HG03354 (cell line): ENCODE measurements around the gene NUP188.
A peak's percentile ranks its signal among the peaks of the same experiment; 100 is the strongest.
"Not testable (repeated sequence)": the region's sequence is repeated elsewhere in the genome, so short reads cannot be mapped to it uniquely, and the experiment has no call there.

Experiments
- ATAC-seq: cut with Tn5 transposase; IDR thresholded peaks from one replicate; pipeline ENCODE4 v1.9.1; 2021; ENCODE audit warnings: mild to moderate bottlenecking; ENCODE audit not compliant: unreplicated experiment, poor library complexity, severe bottlenecking

Gene NUP188

DNA sequence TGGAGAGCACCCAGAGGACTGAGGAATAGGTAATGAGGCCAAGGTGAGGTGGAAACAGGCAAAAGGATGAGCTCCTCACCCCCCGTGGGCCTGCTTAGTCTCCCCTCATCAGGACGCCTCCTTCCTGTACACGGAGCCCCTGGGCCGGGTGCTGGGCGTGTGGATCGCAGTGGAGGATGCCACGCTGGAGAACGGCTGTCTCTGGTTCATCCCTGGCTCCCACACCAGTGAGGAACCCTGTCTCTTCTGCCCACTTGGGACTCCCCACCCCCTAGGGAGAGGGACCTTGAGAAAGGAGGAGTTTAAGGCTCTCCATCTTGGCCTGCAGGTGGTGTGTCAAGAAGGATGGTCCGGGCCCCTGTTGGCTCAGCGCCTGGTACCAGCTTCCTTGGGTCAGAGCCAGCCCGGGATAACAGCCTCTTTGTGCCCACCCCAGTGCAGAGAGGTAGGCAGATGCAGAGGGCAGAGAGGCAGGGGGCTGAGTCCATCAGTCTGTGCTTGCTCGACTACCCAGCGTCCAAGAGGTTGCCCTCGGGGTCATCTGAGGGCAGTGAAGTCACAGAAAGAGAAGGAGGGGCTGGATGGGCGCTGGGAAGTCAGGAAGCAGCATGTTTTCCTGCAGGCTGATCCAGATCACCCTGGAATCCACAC lies 7.1 kb upstream of the NUP188 start:
- no peak for ATAC-seq

DNA sequence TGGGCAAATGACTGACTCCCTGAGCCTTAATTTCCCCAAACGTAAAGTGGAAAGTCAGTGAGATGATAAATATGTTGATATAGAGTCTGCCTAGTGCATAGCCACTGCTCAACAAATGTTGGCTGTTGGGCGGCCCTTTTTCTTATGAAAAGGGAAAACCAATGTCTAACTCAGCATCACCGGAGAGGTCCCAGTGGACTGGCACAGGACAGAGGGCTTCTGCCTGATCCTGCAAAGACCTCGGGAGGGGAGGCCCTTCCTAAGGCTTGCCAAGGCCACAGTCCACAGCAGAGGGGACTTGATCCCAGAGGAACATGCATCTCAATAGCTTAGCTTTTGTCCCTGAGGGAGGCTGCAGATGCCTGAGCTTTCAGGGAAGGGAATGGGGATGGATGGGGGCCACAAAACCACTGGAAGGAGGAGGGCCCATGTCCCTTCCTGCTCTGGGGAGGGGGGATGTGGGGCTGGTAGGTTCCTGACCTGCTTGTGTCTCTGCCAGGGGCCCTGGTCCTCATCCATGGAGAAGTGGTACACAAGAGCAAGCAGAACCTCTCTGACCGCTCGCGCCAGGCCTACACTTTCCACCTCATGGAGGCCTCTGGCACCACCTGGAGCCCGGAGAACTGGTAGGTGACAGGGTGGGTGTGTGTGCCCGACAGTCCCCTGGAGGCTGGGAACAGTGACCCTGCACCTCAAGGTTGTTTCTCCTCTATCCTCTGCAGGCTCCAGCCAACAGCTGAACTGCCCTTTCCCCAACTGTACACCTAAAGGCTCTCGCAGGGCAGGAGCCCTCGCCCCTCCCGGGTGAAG lies 6.3 kb upstream of the NUP188 start:
- no peak for ATAC-seq

DNA sequence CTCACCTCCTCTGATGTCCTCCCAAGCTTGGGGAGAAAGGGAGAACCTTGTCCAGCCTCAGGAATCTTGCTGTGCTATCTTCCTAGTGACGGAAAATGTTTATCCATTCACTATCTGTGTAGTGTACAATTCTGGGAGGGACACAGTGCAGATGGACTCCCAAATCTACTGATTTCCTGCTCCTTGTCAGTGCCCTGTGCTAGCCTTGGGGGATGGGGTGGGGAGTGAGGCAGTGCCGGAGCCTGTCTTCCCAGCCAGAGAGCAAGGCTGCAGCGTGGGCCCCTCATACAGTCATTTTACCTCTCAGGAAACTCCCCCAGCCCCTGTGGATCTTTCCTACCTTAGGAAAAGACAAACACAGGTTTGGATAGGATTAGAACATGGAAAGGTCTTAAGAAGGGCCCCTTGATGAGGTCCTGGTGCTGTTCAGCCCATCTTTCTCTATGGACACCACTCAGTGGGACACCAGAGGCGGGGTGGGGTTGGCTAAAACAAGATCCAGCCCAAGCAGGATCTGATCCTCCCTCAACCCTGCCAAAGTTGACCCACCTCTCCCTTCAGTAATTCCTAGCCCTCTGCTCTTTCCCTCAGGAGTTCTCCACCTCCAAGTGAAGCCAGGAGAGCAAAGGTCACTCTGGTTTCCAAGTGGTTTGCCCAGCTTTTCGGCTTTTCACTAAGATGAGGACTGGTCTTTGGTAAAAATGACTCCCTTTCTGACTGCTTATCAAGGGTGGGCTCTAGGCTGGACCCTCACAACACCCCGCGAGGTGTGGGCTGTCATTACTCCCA lies 3.5 kb upstream of the NUP188 start:
- no peak for ATAC-seq

DNA sequence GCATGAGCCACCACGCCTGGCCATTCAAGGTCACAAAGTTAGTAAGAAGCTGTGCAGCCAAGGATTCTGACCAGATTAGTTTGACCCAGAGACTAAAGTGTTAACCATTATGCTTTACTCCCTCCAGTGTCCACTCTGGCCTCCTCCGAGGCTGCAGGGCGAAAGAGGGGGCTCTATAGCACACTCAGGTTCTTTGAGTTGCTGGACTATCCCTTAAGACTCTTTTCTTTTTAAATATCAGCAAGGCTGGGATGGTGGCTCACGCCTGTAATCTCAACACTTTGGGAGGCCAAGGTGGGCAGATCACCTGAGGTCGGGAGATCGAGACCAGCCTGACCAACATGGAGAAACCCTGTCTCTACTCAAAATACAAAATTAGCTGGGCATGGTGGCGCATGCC lies 2.5 kb upstream of the NUP188 start:
- not testable (repeated sequence) for ATAC-seq

DNA sequence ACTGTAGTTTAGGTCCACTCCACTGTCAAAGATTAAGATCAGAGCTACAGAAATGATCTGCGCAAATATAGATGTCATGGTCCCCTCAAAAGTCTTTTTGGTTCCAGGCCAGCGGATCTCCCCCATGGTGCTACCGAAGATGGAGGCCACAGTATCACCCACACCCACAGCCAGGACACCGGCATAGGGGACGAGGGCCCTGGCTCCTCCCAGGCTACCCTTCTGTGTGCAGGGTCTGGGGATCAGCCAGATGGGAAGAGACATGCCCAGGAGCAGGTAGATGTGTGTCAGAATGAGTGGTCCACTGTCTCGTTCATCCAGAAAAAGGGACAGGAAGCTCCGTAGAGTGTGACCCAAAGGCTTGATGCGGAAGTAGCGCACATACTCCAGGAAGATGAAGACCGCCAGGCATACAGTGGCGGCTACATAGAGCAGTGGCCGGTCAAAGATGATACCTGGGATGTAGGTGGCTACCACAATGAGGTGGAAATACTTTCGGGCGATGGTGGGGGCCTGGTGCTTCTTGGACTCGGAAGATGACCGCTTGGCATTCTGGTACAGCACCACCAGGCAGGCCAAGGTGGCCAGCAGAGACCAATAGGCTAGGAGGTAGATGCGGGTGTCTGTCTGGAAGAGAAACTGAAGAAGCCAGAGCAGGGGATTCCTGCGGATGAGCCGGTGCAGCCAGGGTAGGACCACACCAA lies 1.5 kb upstream of the NUP188 start:
- ATAC-seq, result no peak

DNA sequence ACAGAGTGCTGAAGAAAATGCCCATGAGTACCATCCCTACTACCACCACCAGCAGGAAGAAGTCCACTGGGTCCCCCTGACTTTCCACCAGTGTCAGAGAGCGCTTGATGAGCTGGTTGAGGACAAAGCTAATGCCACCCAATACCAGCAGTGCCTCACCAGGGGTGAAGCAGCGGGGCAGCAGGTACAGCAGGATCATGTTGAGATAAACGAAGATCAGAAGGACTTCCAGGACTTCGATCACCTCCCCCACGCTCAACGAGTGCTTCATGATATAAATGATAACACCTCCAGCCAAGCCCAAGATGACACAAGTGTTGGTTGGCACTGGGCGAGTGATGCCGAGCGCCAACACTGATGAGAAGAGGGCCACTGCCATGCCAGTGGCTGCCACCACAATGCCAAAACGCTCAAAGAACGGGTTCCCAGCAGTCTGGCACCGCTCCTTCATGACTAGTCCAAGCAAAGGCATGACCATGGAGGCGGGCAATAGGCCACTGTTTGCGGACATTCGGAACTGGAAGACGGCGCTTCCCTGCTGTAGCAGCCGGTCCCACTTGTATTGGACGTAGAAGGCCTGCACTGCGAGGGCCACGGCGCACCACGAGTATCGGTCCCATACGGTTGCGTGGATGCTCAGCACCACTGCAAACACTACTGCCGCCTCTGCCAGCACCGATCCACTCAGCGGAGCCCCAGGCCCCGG lies 775 bp upstream of the NUP188 start:
- peak; percentile 34 for ATAC-seq

DNA sequence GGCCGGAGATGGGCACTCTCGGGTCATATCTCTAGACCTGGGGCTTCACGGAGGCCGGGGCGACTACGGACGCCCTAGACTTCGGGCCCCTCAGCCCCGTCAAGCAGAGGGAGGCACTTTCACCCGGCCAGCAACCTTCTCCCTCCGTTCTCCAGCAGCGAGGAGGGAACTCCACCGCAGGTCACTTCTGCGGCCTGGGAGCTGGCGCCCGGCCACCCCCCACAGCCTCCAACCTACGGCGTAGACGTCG lies 297 bp upstream of the NUP188 start:
- no peak for ATAC-seq

DNA sequence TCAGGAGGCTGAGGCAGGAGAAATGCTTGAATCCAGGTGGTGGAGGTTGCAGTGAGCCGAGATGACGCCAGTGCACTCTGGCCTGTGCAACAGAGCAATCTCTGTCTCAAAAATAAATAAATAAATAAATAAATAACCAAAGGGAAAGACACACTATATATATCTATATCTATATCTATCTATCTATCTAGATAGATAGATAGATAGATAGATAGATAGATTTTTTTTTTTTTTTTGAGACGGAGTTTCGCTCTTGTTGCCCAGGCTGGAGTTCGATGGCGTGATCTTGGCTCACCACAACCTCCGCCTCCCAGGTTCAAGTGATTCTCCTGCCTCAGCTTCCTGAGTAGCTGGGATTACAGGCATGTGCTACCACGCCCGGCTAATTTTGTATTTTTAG lies 13.9 kb downstream of the NUP188 start:
- not testable (repeated sequence) for ATAC-seq

DNA sequence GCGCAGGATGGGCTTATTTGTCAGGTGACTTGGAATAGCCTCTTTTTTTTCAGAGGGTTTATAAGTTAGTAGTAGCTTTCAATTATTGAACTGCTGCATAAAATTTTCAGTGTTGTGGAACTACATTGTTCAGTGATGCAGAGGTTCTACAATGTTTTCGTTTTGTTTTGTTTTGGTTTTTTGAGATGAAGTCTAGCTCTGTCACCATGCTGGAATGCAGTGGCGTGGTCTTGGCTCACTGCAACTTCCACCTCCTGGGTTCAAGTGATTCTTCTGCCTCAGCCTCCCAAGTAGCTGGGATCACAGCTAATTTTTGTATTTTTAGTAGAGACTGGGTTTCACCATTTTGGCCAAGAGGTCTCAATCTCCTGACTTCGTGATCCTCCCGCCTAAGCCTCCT lies 22.0 kb downstream of the NUP188 start:
- ATAC-seq, result no peak

DNA sequence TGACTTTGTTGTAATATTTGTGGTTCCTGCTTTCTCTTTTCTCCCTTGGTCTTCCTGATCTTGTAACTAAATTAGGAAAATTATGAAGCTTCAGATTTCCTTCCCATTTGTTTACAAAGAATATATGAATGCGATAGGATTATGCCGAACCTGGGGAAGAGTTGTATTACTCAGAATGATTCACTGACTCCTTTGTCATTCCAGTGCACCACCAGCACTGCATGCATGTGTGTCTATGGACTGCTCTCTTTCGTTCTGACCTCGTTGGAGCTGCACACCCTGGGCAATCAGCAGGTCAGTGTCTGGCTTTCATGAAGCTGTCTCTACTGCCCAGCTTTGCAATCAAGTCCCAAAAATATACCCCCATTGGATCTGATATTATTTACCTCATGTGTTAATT lies 25.5 kb downstream of the NUP188 start:
- ATAC-seq, result no peak

DNA sequence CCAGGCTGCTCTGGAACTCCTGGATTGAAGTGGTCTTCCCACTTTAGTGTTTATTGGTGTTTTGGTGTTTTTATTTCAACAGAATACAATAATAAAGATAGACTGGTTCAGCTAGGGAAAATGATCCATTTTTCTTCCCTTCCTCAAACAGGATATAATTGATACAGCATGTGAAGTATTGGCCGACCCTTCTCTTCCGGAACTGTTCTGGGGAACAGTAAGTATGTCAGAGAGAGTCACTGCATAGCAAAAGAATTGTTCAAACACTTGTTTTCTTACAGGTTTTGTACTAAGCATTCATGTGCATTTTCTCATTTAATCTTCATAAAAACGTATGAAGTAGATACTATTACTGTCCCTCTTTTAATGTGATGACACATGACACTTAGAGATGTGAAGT lies 31.6 kb downstream of the NUP188 start:
- no peak for ATAC-seq

DNA sequence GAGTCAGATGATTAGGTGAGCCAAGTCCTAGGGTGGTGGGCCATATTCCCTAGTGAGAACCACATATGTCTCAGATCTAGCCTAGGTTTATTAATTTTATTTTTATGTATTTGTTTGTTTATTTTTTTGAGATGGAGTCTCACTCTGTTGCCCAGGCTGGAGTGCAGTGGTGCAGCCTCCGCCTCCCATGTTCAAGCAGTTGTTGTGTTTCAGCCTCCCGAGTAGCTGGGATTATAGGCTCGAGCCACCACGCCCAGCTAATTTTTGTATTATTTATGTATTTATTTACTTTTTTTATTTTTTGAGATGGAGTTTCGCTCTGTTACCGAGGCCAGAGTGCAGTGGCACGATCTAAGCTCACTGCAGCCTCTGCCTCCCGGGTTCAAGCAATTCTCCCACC lies 36.0 kb downstream of the NUP188 start:
- ATAC-seq, result no peak

DNA sequence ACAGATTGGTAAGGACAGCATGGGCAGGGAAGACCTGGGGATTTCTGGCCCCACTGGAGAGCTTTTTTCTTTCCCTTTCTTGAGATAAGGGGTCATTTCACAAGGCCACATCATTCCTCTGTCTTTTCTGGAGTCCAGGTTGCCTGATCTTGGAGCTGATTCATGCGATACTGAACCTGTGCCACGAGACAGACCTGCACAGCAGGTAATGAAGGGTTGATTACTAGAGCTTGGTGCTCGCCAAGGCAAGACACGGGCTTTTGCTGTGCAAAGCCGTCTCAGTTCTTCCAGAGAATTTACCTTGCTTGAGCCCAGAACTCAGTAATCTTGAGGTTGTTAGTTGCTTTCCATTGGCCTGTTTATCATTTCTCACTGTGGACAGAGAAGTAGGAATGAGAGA lies 39.2 kb downstream of the NUP188 start:
- ATAC-seq, result no peak

DNA sequence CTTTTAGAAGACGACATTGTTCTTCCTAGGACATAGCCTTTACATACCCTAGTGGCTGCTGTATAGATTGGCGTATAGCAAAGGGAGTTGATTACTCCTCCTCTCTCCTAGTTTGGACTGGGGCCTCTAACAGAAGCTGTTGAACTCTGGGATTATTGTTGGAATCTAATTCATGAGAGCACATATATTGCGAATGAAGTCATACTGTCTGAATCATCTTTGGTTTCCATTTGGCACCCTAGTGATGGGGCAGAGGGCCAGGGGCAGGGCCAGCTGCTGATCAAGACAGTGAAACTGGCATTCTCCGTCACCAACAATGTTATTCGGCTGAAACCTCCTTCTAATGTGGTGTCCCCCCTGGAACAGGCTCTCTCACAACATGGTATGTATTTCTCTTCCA lies 40.3 kb downstream of the NUP188 start:
- no peak for ATAC-seq

DNA sequence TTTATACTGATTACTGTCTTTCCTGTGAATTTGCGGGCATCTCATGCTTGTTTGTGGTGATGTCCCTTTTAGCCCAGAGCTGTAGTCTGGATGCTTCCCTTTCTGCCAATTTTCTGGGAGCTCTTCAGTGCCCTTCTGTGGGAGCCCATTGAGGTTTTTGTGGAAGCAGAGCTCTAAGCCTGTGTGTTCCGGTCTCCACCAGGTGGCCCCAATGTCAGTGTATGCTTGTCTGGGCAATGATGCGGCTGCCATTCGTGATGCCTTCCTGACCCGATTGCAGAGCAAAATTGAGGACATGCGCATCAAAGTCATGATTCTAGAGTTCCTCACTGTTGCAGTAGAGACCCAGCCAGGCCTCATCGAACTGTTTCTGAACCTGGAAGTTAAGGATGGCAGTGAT lies 45.5 kb downstream of the NUP188 start:
- ATAC-seq, result no peak

DNA sequence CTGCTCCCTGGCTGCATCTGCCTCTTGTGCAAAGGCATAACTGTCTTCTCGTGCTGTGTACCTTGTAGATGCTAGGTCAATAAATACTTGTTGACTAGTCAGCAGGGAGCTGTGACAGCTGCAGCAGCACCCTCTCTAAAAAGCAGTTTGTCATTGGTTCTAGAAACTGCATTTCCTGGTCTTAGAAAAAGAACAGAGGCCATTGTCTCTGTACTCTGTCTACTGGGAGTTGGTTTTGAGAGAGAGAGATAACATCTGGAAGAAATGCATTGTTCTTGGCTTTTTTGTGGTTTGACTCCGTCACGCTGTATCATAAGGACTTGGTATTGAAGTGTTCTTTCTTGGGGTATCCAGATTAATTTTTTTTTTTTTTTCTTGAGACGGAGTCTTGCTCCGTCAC lies 48.3 kb downstream of the NUP188 start:
- no peak for ATAC-seq

DNA sequence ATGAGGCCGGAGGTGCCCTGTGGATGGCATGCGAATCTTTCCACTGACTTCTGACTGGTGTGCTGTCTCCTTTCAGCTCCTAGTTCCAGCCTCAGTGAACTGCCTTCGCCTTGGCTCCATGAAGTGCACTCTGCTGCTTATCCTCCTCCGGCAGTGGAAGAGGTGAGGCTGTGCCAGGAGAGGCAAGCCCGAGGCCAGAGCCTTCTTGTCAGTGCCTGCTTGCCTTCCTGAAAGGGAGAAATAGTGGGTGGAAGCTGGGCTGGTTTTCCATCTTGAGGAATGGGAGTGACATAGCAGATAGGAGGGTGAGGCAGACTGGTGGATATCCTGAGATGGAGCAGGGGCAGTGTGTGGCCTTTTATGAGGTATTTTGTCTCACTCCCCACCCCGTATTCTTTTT lies 51.0 kb downstream of the NUP188 start:
- ATAC-seq, result no peak

DNA sequence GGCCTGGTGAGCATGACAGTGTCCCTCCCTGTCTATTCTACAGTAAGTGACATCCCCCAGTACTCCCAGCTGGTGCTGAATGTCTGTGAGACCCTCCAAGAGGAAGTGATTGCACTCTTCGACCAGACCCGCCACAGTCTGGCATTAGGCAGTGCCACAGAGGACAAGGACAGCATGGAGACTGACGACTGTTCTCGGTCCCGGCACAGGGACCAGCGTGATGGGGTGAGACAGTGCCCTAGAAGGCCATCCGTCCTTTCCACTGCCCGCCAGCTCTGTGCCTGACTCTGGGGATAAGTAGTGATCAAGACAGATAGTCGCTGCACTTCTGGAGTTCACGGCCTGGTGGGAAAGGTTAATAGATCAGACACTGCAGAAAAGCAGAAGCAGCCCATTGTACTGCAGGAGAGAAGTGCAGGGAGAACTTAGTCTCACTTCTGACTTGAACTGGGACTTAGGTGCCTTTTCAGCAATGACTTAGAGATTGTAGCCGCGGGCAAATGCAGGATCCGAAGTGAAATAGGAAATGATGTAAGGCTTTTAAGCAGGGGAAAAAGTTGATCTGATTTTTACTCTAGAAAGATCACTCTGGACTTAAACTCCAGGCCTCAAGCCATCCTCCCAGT lies 52.2 kb downstream of the NUP188 start:
- no peak for ATAC-seq

DNA sequence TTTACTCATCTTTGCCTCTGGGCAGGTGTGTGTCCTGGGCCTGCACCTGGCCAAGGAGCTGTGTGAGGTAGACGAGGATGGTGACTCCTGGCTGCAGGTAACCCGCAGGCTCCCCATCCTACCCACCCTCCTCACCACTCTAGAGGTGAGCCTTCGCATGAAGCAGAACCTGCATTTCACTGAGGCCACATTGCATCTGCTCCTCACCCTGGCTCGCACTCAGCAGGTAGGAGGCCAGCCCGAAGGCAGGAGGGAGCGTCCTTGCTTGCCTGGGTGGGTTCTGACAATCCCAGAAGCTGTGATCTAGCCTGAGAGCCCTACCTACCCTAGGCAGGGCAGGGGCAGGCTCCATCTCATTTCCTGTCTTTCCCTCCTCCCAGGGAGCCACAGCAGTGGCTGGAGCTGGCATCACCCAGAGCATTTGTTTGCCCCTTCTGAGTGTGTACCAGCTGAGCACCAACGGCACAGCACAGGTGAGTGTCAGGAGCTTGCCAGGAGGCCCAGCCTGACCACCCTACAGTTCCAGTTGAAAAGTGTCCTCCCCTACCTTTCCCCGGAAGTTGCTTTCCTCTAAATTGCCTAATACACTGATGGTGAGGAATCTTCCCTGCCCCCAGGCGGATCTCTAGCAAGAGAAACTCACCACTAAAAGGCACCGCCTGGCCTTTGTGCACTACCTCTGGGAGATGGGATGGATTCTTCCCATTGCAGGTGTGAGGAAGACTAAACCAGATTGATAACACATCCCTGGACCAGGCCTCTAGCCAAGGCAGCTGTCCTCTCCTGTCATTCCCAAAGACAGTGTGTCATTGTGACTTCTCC lies 54.2 kb downstream of the NUP188 start:
- ATAC-seq, result no peak
